Measurements from ENCODE around the gene DAAM1. TPM values are rescaled to one million over a fixed set of nuclear protein-coding genes. Genes with fewer than 3 reads are reported as not detected.
A peak's percentile ranks its signal among the peaks of the same experiment; 100 is the strongest.

The DAAM1 gene
- total RNA-seq, 2 donors from 2014 or later: 11.1 to 13.9 TPM

DNA sequence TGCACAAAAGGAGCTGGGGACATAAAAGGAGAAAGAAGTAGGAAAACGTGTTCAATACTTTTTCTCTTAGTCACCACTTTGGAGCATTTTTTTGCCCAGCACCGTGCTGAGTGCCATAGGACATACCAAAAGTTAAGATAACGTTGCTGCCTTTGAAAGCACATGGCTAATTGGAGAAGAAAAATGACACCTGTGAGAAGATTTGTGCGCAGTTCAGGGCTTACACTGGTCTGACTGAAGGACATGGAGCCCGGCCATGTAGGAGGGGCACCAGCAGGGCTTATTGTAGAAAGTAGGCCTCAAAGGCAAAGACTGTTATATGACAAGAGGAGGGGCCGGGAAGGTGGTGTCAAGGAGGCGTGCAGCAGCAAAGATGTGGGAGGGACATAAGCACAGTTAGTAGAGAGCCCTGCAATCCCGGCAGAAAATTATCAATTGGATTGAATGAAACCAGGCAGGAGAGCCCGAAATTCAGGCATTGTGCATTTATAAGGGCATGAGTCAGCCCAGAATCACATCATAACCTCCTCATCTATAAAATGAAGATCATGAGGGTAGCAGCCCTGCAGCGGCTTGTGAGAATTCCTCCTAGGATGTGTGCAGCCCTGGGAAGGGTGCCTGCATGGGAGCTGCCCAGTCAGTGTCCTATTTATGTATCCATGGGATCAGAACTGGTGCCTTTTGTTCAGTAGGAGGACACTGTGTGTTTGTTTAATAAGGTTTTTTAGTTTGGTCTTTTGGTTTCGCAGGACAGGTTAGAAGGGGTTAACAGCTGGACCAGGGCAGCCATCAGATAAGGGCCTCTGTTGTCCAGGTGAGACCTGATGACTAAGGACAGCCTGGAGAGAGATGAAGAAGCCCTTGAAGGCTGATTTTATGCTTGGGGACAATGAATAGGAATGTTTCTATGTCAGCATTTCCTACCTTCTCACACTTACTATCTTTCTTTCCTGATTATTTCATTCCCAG is 154.3 kb downstream of the DAAM1 start:
- H3K9me3 Mint-ChIP-seq: no peaks in the 10 kb centered on the region
- no peak overlapping the region for H3K27ac Mint-ChIP-seq
- ATAC-seq (no peak), DNase-seq (ENCODE audit: low spot score in 2 of 2) (no peak)
- no peaks in the 10 kb centered on the region for H3K36me3 Mint-ChIP-seq

DNA sequence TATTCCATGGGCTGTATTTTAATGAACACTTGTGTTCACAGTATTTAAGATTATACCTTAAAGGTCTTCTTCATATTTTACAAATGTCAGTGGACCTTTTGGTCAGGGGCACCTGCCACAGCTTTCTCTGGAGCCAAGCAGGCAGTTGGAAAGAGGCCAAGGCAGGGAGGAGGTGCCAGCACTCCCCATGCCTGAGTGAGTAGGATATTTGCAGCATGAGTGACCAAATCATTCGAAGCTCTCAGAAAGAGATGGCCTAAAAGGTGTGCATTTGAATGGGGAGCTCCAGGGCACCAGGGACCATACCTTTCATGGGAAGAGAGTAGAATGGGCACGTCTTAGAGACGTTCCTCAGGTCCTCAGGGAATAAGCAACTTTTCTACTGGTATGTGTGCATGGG is 155.1 kb downstream of the DAAM1 start:
- Mint-ChIP-seq H3K9me3 (no peaks in the 10 kb centered on the region), H3K27ac (no peak overlapping the region), H3K36me3 (peaks cover 0 to 4% of the 10 kb centered on the region in 2 donors)
- ATAC-seq (no peak), DNase-seq (ENCODE audit: low spot score in 2 of 2) (no peak)

DNA sequence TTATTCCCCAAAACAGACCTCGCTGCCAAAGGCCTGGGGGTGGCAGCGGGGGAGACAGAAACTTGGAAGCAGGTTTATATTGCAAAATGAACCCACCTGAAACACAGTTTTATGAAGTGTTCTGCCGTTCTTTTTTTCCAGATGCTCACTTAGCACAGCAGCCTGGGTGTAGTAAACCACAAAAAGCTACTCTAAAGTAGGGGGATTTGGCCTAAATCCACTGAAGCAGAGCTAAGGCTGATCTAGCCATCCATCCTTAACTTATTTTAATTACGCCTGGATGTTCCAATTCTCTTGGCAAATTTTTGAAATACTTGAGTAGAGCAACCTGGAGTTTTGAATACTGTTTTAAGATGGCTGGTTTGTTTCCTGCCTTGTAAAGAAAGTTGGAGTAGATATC is 155.5 kb downstream of the DAAM1 start:
- Mint-ChIP-seq H3K27ac (no peak overlapping the region), H3K36me3 (peaks cover 0 to 4% of the 10 kb centered on the region in 2 donors), H3K9me3 (no peaks in the 10 kb centered on the region)
- DNase-seq (ENCODE audit: low spot score in 2 of 2): no peak
- ATAC-seq: no peak

DNA sequence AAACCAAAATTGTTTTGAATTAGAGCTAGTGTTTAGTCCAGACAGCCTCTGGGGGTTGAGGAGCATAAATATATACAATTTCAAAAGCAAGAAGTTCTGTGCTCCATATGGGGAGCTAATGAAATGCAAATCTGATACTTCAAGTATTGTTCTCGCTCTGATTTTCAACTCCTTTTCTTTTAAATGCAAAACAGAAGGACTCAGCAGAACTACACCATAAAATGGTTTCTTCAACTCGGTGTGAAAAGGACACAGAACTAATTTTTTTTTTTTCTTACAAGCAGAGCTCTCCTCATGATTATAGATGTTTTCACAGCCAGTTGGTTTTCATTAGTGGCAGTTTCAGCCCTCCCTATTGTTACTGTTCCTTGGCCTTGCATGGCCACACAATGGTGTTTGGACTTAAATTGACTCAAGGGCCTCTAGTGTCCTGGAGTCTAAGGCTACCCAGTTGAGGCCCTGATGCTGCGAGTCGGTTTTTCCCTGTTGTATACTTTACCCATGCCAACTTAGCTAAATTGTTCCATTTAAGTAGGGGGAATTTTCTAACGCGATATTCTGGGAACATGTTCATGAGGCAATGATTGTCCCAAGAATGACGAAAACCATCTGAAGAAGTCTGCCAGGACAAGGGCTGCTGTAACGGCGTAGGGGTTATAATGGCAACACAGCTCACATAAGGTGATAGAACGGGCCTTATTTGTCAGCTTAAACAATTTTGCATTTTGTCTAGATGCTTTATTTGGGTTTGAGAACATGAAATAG is 156.4 kb downstream of the DAAM1 start:
- DNase-seq (ENCODE audit: low spot score in 2 of 2) (no peak), ATAC-seq (no peak)
- no peaks in the 10 kb centered on the region for H3K9me3 Mint-ChIP-seq
- peak overlapping the region in 1 of 2 donors; percentile 77 for H3K27ac Mint-ChIP-seq
- H3K36me3 Mint-ChIP-seq: peaks cover 0 to 4% of the 10 kb centered on the region in 2 donors

DNA sequence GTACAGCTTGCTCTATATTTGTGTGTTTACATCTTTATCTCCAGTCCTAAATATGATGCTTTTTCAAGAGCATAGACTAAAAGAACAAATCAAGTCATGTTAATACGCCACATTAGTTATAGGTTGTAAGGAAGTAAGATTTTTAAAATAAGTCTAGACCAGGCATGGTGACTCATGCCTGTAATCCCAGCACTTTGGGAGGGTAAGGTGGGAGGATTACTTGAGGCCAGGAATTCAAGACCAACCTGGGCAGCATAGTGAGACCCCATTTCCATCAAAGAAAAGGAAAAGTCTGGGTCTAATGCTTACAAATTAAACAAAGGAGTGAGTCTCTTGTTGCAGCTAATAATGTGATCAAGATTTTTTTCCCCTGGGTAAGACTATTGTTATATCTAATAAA is 157.9 kb downstream of the DAAM1 start:
- peaks cover 0 to 4% of the 10 kb centered on the region in 2 donors for H3K36me3 Mint-ChIP-seq
- no peak for DNase-seq (ENCODE audit: low spot score in 2 of 2)
- H3K27ac Mint-ChIP-seq: no peak overlapping the region
- H3K9me3 Mint-ChIP-seq: no peaks in the 10 kb centered on the region
- no peak for ATAC-seq

DNA sequence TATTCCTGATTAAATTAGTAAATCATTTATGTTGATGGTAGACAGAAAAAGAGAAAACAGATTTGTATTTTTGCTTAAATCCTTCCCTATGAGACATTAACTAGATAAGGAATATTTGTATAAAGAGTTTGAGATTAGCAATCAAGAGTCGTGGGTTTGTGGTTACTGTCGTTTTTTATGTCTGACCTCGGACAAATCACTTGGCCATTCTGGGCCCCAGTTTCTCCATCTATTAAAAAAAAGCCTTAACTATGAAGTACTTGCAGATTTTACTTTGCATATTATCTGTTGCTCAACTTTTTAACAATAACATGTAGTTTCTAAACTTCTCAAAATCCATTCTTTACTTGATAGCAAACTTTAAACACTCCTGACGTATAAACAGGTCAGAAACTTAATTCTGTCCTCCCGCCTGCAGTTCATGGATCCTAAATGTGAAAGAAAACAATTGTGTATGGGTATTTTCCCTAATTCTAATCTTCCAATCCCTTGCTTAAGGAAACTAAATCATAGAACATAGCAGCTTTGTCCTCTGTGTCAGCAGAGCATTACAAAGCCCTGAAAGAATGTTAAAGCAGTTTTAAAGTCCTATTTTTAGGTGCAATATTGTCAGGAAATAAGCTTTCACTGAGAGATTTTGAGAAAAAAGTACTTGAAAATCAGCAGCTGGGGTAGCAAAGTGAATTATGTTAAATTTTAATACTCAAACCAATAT is 158.5 kb downstream of the DAAM1 start:
- Mint-ChIP-seq H3K9me3 (no peaks in the 10 kb centered on the region), H3K36me3 (peaks cover 0 to 4% of the 10 kb centered on the region in 2 donors), H3K27ac (no peak overlapping the region)
- DNase-seq (ENCODE audit: low spot score in 2 of 2): no peak
- ATAC-seq: no peak

DNA sequence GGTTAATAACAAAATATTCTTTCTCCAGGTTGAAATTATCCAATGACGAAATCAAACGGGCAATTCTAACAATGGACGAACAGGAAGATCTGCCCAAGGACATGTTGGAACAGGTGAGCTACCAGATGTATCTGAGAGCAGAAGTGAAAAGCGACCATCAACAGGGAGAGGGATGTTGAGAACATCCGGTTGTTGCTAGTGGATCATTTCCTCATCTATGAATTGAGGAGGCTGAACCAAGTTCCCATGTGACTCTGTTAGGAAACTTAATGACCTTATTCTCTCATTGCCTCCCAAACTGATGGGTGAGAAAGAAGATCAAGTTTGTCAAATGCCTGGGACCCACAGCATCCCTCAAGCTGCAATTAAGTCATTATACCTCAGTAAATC is 159.0 kb downstream of the DAAM1 start:
- Mint-ChIP-seq H3K9me3 (no peaks in the 10 kb centered on the region), H3K27ac (no peak overlapping the region), H3K36me3 (peaks cover 0 to 4% of the 10 kb centered on the region in 2 donors)
- no peak for DNase-seq (ENCODE audit: low spot score in 2 of 2)
- ATAC-seq: no peak

DNA sequence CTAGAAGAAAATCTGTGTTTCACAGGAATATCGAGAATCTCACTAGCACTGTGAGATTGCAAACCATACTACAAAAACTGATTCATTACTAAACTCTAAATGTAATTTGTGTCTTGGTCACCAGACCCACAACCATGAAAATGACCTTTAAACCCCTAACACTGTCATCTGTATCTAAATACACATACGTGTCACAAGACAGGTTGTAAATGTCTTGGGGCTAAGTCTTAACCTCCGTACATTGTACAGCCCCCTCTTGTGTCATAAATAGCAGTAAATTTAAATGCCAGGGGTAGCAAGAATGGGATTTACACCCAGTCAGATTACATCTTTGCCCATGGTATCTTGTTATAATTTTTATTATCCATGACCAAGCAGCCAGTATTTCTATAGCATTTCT is 159.4 kb downstream of the DAAM1 start:
- Mint-ChIP-seq H3K36me3 (peaks cover 0 to 4% of the 10 kb centered on the region in 2 donors), H3K9me3 (no peaks in the 10 kb centered on the region), H3K27ac (no peak overlapping the region)
- DNase-seq (ENCODE audit: low spot score in 2 of 2) (no peak), ATAC-seq (no peak)

DNA sequence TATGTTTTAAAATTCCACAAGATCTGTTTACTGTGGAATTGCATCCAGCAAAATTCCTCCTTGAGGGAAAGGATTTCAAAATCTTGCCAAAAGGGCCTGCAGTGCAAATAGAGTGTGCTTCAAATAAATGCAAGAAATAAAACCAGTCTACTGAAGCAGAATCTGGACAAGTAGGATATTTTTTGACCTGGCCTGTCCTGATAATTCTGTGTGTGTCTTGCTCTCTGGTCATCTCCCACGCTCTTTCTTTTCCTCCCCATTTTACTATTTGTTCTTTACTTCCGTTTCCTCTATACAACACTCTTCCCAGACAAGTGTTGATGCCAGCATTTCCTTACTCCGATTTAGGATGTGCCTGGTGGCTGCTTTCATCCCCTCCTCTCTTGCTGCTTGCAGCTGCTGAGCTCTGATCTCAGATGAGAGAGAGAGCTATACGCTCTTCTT is 160.8 kb downstream of the DAAM1 start:
- H3K27ac Mint-ChIP-seq: no peak overlapping the region
- H3K9me3 Mint-ChIP-seq: no peaks in the 10 kb centered on the region
- peaks cover 0 to 4% of the 10 kb centered on the region in 2 donors for H3K36me3 Mint-ChIP-seq
- DNase-seq (ENCODE audit: low spot score in 2 of 2) (no peak), ATAC-seq (no peak)

DNA sequence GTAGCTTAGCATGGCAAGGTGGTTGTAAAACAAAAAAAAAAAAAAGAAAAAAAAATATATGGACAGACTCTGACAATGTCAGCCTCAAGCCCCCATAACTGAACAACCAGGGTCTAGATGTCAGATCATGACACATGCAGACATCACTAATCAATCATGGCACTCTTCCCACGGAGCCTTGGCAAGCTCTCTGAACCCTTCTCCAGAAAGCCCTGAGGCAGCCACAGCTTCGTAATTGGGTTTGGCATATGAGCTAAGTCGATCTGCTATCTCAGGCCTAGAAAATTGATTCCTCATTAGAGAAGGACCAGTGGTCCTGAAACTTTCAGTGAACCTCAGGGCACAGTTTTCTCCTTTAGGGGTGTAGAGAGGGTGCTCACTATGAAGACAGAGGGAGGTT is 164.5 kb downstream of the DAAM1 start:
- ATAC-seq (no peak), DNase-seq (ENCODE audit: low spot score in 2 of 2) (no peak)
- Mint-ChIP-seq H3K9me3 (no peaks in the 10 kb centered on the region), H3K36me3 (peaks cover 0 to 4% of the 10 kb centered on the region in 2 donors), H3K27ac (no peak overlapping the region)

DNA sequence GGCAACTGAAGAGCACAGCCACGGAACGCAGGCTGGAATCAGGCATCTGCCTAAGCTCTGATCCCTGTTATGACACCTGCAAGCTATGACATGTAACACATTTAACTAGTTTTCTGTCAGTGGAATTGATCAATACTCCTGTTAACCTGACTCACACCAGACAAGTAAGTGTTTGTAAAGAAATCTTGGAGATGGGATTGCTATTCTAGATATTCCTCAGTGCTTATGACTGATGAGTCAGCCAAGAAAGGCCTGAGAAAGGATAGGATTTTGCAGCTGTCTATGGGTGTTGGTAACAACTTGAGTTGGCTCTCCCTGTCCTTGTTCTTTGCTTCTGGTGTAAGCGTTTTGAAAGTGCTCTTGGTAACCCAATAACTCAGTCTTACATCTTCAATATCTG is 166.2 kb downstream of the DAAM1 start:
- H3K9me3 Mint-ChIP-seq: no peaks in the 10 kb centered on the region
- DNase-seq (ENCODE audit: low spot score in 2 of 2): no peak

DNA sequence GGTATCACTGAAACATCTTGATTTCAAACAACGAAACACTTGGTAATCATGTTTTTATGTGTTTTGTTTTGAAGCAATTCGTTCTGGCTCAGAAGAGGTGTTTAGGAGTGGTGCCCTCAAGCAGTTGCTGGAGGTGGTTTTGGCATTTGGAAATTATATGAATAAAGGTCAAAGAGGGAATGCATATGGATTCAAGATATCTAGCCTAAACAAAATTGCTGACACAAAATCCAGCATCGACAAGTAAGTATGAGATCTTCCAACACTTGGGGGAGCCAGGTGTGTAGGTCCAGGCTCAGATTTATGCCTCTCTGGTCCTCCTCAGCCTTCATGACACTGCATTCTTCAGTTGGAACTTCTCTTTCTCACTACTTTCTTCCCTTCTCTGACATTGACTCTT is 166.6 kb downstream of the DAAM1 start:
- ATAC-seq (no peak), DNase-seq (ENCODE audit: low spot score in 2 of 2) (no peak)
- H3K9me3 Mint-ChIP-seq: no peaks in the 10 kb centered on the region
- H3K27ac Mint-ChIP-seq: no peak overlapping the region
- no peaks in the 10 kb centered on the region for H3K36me3 Mint-ChIP-seq

More for the DNA sequence above, 166.2 kb downstream of the DAAM1 start:
- ATAC-seq: no peak
- no peak overlapping the region for H3K27ac Mint-ChIP-seq
- no peaks in the 10 kb centered on the region for H3K36me3 Mint-ChIP-seq

DNA sequence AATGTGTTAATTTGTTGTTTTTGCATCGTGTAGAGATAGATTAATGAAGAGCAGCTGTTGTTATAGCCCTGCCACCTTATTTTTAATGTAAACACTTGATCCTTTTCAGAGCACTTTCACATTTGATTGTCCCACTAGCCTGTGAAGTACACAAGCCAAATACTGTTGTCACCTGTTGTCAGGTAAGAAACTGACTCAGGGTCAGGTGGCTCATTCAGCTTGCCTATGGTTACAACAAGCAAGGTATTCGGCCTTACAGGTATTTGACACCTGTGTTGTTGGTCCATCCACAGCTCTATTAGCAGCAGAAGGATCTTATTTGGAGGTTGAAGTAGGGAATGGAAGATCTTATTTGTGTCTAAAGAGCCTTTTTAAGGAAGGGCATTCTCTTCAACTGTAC is 167.8 kb downstream of the DAAM1 start:
- DNase-seq (ENCODE audit: low spot score in 2 of 2) (no peak), ATAC-seq (no peak)
- H3K9me3 Mint-ChIP-seq: no peaks in the 10 kb centered on the region
- H3K36me3 Mint-ChIP-seq: no peaks in the 10 kb centered on the region
- no peak overlapping the region for H3K27ac Mint-ChIP-seq

DNA sequence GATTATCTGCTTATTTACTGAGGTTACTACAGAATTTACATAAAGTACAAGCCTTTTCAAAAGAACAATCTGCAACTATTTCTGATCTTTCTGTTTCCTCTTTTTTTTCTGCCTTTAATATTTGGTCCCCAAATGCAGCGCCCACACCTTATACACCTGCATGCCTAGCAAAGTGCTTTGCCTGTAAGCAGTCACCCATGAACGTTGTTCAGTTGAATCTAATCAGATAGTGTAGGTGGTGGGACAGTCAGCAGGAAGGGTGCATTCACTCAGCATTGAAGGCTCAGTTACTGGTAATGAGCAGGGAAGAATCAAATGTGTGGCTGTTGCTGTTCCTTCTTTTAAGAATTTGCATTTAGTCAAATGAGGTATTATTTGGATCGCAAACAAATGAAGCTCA is 168.3 kb downstream of the DAAM1 start:
- DNase-seq (ENCODE audit: low spot score in 2 of 2) (no peak), ATAC-seq (no peak)
- Mint-ChIP-seq H3K27ac (no peak overlapping the region), H3K9me3 (no peaks in the 10 kb centered on the region), H3K36me3 (no peaks in the 10 kb centered on the region)

DNA sequence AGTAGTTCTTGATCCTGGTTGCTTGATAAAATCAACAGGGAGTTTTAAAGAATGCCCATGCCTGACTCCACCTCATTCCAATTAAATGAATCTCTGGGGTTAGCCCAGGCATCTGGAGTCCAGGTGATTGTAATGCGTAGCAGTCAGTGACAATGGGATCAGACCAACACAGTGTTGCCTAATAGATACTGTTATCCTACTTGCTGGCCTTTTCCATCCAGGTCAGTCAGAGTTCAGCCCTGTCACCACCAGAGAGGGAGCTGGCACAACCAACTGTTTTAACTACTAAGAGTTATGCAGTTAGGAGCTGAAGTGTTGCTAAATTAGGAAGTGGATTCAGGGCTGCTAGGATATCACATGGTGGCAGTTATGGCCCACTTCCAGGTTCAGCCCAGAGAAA is 169.6 kb downstream of the DAAM1 start:
- Mint-ChIP-seq H3K27ac (no peak overlapping the region), H3K9me3 (no peaks in the 10 kb centered on the region), H3K36me3 (no peaks in the 10 kb centered on the region)
- no peak for DNase-seq (ENCODE audit: low spot score in 2 of 2)
- ATAC-seq: no peak

DNA sequence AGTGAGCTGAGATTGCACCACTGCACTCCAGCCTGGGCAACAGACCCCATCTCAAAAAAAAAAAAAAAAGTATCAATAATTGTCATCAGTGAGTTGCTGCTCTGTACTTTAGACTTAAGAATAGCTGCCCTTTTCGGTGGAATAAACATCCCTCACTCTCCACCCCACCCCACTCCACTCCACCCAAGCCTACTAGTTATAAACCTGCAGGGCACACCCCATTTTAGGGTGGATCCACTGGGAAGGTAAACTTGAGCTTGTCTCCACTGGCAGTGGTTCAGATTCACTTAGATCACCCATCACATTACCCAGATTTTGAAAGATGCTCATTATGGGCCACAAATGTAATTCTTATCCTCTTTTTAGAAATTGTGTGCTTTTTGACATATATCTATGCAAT is 170.3 kb downstream of the DAAM1 start:
- no peak overlapping the region for H3K27ac Mint-ChIP-seq
- H3K36me3 Mint-ChIP-seq: no peaks in the 10 kb centered on the region

More for the DNA sequence above, 170.3 kb downstream of the DAAM1 start:
- no peaks in the 10 kb centered on the region for H3K9me3 Mint-ChIP-seq
- ATAC-seq (no peak), DNase-seq (ENCODE audit: low spot score in 2 of 2) (no peak)

Measured in activated naive CD4-positive, alpha-beta T cell treated with anti-CD3 and anti-CD28 coated beads, Interleukin-2, amount 50 U/mL, for 72 hours (primary cell).